ENCODE data around the gene NUDT22.

DNA sequence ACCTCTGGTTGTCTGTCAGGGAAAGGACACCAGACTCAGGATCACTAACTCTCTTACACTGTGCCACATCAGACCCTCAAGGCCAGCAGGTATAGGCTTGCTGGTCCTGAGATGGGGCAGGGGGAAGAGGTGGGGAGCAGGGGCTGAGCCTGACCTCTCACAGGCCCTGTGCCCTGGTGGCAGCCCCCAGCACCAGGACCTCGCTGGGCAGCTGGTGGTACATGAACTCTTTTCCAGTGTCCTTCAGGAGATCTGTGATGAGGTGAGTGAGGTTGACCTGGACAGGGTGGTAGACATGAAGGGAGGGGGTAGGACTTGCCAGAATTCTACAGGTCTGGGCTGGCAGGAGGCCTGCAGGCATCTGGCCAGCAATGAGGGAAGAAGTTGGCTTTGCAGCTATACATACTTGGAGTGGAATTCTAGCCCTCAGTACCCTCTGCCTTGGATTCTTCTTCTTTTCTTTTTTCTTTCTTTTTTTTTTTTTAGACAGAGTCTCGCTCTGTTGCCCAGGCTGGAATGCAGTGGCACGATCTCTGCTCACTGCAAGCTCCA, 1.4 kb downstream of the NUDT22 start:
- TF ChIP-seq, protein P1, sequence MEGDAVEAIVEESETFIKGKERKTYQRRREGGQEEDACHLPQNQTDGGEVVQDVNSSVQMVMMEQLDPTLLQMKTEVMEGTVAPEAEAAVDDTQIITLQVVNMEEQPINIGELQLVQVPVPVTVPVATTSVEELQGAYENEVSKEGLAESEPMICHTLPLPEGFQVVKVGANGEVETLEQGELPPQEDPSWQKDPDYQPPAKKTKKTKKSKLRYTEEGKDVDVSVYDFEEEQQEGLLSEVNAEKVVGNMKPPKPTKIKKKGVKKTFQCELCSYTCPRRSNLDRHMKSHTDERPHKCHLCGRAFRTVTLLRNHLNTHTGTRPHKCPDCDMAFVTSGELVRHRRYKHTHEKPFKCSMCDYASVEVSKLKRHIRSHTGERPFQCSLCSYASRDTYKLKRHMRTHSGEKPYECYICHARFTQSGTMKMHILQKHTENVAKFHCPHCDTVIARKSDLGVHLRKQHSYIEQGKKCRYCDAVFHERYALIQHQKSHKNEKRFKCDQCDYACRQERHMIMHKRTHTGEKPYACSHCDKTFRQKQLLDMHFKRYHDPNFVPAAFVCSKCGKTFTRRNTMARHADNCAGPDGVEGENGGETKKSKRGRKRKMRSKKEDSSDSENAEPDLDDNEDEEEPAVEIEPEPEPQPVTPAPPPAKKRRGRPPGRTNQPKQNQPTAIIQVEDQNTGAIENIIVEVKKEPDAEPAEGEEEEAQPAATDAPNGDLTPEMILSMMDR (optimal IDR thresholded peaks at IDR 0.05 in 1 of 3, IDR thresholded peaks at IDR 0.05 in 1 of 3, conservative IDR thresholded peaks at IDR 0.05 in 1 of 3; ENCODE audit: extremely low read depth in 1 of 3, insufficient read depth in 2 of 3, low read length in 3 of 3), result no peak
- TF ChIP-seq EZH2 (IDR thresholded peaks at IDR 0.05; ENCODE audit: low read length), result no peak
